Measurements from ENCODE around the gene EFTUD2. TPM values are rescaled to one million over a fixed set of nuclear protein-coding genes. Genes with fewer than 3 reads are reported as not detected.

Gene EFTUD2
- polyA plus RNA-seq, 3 donors, result 101 to 113 (median 104) TPM

- no peak for DNase-seq
Observed at GRCh38 chr17:44928136-44928535, 28.9 kb upstream of the EFTUD2 start.

GRCh38 chr17:44927696-44928095 lies 28.5 kb upstream of the EFTUD2 start:
- no peak for DNase-seq

GRCh38 chr17:44926821-44927525 lies 27.7 kb upstream of the EFTUD2 start:
- no peak for DNase-seq

- DNase-seq, result no peak
Observed at GRCh38 chr17:44925731-44926697, 26.8 kb upstream of the EFTUD2 start.

- no peak for DNase-seq
Observed at GRCh38 chr17:44924107-44924544, 24.9 kb upstream of the EFTUD2 start.

GRCh38 chr17:44922746-44923470 lies 23.7 kb upstream of the EFTUD2 start:
- no peak for DNase-seq

- no peak for DNase-seq
Observed at GRCh38 chr17:44922136-44922535, 22.9 kb upstream of the EFTUD2 start.

- no peak for DNase-seq
Observed at GRCh38 chr17:44921122-44921882, 22.1 kb upstream of the EFTUD2 start.

- no peak for DNase-seq
Observed at GRCh38 chr17:44920565-44920940, 21.3 kb upstream of the EFTUD2 start.

GRCh38 chr17:44919885-44920564 lies 20.8 kb upstream of the EFTUD2 start:
- DNase-seq, result peak; percentile 74

- DNase-seq, result no peak
Observed at GRCh38 chr17:44919411-44919810, 20.2 kb upstream of the EFTUD2 start.

- no peak for DNase-seq
Observed at GRCh38 chr17:44918006-44918405, 18.8 kb upstream of the EFTUD2 start.

- no peak for DNase-seq
Observed at GRCh38 chr17:44917456-44917855, 18.2 kb upstream of the EFTUD2 start.

GRCh38 chr17:44916781-44917241 lies 17.6 kb upstream of the EFTUD2 start:
- no peak for DNase-seq

- no peak for DNase-seq
Observed at GRCh38 chr17:44915862-44916780, 16.9 kb upstream of the EFTUD2 start.

GRCh38 chr17:44915321-44915726 lies 16.1 kb upstream of the EFTUD2 start, which contains the start of gene GFAP:
Gene GFAP (minus strand): TSS chr17:44915500. CDS start chr17:44915486, 14 bp downstream.
- DNase-seq, result no peak

- DNase-seq, result no peak
Observed at GRCh38 chr17:44914698-44915271, 15.5 kb upstream of the EFTUD2 start.

- no peak for DNase-seq
Observed at GRCh38 chr17:44914148-44914547, 14.9 kb upstream of the EFTUD2 start.

- no peak for DNase-seq
Observed at GRCh38 chr17:44913676-44914075, 14.4 kb upstream of the EFTUD2 start.
